ENCODE measurements around the gene UST.
"Not testable (repeated sequence)": the region's sequence is repeated elsewhere in the genome, so short reads cannot be mapped to it uniquely, and the experiment has no call there.

Gene UST

DNA sequence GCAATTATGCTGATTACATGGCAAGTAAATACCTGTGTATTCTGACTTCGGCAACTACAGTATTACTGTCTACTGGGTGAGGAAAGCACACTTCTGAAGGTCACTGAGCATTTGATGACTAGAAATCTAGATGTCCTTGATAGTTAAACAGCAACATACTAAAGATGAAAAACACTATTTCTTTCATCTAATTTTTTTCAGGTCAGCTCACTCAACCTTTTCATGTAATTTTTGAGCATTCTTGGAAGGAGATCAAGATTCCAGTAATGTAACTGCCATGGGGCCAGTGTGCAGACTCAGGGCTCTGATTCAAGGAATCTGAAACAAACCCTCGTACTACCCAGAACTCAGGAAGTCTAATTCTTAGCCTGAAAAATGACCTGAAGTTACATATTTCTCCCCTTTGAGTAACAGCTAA, 348.1 kb downstream of the UST start:
- DNase-seq = peak in 1 of 5 experiments; percentile 37

DNA sequence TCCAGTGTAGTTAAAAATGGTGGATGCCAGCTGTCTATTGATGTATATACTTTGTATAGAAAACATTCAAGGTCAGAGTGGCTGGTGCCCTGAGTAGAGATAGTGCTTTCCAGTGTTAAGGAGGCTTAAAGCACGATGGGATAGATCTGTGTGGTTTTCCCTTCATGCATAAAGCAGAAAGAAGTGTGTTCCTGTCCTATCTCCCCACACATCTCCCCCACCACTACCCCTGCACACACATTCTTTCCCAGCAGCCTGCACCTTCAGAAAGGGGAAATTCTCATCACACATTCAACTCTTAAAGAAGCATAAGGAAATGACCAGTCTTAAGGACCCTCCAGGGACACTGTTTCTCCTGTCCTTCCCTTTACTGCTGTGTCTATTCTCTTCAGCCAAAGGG, 349.0 kb downstream of the UST start:
- DNase-seq = peak in 1 of 5 experiments; percentile 73

DNA sequence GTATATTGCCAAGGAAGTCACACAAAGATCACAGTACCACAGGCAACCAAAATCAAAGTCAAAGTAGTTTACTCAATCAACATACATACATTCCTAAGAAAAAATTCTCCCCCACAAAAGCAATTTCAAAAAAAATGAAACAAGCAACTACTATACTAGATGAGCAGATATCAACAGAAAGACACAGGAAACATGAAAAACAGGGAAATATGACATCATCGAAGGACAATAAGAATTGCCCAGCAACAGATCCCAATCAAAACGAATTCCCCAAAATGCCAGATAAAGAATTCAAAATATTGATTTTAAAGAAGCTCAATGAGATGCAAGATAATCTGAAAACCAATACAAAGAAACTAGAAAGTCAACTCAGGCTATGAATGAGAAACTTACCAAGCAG, 351.0 kb downstream of the UST start:
- no peak for DNase-seq

DNA sequence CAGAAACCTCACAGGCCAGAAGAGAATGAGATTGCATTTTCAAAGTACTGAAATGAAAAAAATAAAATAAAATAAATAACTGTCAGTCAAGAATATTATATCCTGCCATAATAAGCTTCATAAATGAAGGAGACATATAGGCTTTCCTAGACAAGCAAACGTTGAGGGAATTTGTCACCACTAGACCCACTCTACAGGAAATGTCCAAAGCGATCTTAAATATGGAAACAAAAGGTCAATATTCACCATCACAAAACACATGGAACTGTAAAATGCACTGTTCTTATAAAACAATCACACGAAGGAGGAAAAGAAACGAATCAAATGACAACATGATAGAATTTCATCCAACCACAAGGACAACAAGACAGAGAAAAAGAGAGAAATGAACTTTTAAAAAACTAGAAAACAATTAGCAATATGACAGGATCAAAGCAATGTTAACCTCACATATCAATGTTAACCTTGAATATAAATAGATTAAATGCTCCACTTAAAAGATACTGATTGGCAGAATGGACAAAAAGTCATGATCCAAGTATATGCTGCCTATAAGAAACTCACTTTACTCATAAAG, 352.0 kb downstream of the UST start:
- no peak for DNase-seq

DNA sequence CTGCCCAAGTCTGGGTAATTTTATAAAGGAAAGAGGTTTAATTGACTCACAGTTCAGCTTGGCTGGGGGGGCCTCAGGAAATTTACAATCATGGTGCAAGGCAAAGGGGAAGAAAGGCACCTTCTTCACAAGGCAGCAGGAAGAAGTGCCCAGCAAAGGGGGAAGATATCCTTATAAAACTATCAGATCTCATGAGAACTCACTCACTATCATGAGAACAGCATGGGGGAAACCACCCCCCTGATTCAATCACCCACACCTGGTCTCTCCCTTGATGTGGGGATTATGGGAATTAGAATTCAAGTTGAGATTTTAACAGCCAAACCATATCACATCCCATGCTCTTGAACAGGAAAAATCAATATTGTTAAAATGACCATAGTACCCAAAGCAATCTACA, 355.5 kb downstream of the UST start:
- DNase-seq = no peak

DNA sequence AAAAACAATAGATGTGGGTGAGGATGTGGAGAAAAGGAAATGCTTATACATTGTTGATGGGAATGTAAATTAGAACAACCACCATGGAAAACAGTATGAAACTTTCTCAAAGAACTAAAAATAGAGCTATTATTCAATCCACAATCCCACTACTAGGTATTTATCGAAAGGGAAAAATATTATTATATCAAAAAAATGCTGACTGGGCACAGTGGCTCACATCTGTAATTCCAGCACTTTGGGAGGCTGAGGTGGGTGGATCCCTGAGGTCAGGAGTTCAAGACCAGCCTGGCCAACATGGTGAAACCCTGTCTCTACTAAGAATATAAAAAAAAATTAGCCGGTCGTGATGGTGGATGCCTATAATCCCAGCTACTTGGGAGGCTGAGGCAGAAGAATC, 357.1 kb downstream of the UST start:
- not testable (repeated sequence) for DNase-seq

DNA sequence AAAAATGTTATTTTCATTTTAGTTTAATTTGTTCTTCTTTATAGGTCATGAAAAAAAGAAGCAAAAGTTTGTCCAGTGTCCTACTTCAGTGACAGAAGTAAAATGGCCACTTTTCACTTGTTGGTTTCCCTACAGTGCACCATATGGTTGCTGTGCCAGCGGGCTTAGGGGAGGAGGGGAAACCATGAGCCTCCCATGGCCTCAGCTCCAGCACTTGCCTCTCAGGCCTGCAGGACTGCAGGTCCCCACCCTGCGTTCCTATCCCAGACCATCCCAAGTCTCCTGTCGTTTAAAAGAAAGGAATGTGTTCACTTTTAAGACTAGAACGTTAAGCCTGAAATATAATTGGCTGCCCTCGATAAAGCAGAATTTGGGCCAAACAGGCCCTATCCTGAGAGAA, 360.7 kb downstream of the UST start:
- DNase-seq = no peak

DNA sequence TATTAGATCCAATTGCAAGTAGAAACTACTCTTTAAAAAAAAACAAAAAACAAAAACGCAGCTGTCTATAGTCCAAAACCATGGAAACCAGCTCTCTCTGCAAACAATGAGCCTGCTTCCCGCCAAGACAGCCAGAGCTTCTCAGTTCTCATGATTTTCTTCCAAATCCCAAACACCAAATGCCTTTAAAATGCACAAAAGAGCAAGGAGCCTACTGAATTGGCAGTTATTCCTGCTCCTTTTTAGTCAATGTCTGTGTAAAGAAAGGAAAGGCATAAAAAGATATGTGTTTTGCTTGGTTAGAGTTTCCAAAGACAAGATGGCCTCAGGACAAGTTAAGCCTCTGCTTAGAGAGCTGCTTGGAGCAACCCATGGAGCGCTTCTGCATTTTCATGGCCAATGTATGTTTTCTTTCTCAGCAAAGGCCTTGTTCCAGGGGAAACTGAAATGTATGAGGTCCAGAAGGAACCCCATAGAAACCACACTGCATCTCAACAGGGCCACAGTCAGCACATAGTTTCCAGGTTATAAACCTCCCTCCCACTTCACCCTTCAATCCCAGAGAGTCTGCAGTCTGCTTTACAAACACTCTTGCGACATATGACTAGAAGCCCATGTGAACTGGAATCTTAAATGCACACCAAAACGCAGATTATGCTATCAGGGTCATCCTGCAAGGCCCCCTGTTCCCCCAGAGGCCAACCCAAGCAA, 361.4 kb downstream of the UST start:
- DNase-seq = no peak

DNA sequence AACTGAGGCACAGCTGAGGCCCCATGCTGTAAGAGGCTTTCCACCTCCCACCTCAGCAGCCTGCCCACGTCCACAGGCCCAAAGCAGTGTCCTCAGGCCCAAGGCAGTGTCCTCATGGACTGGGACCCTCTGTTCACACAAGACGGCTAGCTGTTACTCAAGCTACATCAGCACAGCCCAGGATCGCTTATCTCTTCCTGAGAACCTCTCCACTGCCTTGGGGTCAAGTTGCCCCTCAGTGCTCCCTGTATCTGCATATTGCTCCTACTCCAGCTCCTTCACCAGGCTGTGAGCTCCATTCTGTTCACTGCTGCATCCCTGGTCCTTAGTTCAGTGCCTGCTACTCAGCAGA, 361.9 kb downstream of the UST start:
- DNase-seq = no peak

DNA sequence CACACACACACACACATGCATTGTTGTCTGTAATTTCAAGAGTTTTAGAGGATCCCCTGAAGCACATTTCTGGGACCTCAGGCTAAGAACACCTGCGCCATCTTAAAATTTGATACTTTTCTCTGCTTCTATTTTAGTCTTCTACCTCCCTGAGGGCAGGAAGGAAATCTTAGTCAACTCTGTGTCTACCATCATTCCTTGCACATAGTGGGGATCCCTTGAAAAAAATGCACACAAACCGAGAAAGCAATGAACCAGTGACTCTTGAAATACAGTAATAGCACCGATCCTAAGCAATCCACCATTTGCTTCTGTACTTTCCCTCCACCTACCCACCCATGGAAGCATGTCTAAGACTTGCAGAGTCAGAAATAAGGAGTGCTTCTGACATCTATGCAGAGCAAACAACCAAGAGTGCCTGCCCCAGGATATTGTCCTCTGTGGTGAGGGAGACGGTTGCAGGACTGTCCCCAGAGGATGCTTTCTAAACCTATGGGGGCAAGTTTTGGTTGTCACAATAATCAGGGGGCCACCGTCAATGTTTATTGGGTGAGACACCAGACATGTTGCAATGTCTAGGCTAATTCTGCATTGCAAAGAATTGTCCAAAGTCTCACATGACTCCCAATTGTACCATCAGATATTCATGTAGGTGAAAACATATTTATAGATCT, 362.7 kb downstream of the UST start:
- no peak for DNase-seq

DNA sequence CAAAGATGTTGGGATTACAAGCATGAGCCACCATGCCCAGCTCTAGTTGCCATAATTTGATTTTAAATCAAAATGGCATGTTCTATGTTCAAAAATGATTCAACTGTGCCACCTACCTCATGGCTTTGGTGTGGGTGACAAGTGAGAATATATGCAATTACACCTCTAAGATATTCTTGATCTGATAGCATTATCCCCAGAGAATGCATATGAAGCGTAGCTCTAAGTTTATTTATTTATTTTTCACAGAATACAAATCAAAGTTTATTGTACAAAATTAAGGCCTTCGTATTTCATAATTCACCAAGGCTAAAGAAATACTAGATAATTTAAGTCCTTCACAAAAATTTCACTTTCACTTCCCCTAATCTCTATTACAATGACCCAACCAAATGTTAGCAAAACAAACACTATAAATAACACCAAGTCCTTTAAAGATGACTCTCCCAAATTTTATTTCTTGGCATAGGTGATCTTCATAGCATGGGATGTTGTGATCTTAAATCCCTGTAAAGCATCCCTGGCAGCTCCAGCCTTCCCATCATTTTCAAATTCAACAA, 364.8 kb downstream of the UST start:
- DNase-seq = no peak

DNA sequence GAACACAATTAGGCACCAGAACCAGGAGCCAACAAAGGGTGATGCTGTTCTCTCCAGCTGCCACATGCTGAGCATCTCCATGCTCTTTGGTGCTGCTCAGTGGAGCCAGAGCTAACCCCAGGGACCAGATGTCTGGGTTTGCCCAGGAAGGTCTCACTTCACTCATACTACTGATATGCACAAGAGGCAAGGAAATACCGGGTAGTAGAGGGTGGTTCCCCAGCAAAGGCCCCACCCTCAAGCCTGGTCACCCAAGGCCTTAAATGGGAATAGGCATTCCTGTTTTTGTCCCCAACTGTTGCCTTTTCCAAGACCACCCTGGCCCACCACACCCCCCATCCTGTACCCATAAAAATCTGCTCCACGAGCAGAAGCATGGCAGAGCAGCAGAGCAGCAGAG, 366.1 kb downstream of the UST start:
- DNase-seq = no peak

DNA sequence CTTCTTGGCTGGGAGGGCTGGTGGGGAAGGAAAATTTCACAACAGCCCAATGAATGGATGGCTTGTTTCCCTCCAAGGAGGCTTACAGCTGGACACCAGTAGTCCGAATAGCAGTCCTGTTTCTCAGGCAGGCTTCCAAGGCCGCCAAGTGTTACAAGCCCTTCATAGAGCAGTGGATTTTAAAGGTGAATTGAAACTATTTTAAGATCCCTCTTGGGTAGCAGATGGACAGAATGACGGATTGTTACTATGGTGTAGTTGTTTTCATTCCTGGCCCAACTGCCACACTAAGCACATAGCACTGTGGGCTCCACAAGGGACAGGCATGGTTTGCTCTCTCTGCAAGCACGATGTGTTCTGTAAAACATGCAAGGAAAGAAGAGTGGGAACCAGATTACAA, 367.3 kb downstream of the UST start:
- DNase-seq = no peak

DNA sequence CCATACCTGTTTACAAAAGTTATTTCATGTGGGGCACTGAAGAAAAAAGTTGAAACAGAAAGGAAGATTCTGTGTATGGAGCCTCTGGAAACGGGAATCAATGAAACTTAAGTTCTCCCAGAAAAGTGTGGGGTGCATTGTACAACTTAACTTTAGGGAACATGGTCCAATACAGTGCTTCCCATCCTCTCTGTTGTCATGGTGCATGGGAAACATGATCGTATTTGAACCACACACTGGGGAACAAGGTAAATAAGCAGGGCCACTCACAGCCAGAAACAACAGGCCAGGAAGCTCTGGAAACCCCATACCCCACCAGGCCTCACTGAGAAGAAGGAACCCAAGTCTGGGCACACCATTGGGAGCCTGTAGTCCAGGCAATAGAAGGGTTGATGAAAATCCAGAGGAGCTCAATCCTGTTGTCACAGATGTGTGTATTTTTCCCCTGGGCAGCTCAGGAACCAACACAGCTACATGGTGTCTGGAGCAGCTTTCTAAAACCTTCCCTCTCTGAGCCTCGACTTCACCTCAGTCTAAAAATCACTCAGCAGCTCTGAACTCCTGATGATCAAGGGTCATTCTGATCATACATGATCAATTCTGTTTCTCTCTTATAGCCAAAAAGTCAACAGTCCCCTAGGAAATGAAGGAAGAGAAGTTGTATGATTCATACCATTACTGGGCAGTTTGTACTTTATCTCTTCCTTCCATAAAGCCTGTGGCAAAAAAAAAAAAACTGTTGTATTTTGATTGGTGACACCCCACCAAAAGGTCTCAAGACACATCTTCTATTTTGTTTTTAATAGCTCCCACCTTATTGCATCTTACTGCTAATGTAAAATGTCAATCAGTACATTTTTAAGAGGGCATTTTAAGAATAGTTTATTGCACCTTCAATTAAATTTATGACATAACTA, 372.2 kb downstream of the UST start:
- no peak for DNase-seq

DNA sequence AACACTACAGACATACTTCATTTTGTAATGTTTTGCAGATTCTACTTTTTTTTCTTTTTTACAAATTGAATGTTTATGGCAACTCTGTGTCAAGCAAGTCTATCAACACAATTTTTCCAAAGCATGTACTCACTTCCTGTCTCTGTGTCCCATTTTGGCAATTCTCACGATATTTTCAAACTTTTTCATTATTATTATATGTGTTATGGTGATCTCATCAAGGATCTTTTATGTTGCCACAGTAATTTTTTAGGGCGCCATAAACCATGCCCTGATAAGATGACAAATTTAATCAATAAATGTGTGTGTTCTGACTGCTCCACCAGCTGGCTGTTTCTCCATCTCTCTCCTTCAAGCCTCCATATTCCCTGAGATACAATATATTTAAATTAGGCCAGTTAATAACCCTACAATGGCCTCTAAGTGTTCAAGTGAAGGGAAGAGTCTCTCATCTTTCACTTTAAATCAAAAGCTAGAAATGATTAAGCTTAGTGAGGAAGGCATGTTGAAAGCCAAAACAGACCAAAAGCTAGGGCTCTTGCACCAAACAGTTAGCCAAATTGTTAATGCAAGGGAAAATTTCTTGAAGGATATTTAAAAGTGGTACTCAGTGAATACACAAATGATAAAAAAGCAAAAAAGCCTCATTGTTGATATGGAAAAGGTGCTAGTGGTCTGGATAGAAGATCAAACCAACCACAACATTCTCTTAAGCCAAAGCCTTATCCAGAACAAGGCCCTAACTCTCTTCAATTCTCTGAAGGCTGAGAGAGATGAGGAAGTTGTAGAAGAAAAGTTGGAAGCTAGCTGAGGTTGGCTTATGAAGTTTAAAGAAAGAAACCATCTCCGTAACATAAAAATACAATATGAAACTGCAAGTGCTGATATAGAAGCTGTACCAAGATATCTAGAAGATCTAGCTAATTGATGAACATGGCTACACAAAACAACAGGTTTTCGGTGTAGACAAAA, 376.3 kb downstream of the UST start:
- DNase-seq = peak in 1 of 5 experiments; percentile 16

DNA sequence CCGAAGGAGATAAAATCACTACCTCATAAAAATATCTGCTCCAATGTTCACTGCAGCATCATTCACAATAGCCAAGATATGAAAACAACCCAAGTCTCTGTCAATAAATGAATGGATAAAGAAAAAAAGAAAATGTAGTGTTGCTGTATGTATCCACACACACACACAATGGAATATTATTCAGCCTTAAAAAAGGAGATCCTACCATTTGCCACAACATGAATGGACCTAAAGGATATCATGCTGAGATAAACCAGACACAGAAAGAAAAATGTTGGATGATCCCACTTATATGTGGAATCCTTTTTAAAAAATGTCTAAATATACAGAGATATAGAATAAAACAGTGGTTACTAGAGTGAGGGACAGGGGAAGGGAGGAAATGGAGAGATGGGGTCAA, 378.5 kb downstream of the UST start:
- no peak for DNase-seq

All from T-helper 2 cell (primary cell).